GM20000 (cell line): ENCODE measurements around the gene LATS2.

Source experiments
- DNase-seq: peaks from one replicate; pipeline ENCODE4 v3.0.0; 2012; ENCODE audit warnings: low spot score
- TF ChIP-seq, protein P1 (sequence below): IDR thresholded peaks from 2 replicates; pipeline ENCODE4 v1.5.1; 2012; ENCODE audit warnings: mild to moderate bottlenecking, control low read depth; ENCODE audit errors: extremely low read depth, missing control alignments

LATS2 gene

DNA sequence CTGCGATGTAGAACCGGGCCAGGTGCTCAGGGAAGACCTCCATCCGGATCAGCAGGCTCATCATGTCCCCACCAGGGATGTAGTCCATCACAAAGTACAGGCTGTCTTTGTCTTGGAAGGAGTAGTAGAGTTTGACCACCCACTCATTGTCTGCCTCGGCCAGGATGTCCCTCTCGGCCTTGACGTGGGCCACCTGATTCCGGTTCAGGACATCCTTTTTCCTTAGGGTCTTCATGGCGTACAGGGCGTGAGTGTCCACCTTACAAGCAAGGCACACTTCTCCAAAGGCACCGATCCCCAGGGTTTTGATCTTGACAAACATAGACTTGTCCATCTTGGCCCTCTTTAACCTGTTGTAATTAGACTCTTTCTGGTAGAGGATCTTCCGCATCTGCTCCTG, 78.0 kb downstream of the LATS2 start:
- TF ChIP-seq, protein P1, sequence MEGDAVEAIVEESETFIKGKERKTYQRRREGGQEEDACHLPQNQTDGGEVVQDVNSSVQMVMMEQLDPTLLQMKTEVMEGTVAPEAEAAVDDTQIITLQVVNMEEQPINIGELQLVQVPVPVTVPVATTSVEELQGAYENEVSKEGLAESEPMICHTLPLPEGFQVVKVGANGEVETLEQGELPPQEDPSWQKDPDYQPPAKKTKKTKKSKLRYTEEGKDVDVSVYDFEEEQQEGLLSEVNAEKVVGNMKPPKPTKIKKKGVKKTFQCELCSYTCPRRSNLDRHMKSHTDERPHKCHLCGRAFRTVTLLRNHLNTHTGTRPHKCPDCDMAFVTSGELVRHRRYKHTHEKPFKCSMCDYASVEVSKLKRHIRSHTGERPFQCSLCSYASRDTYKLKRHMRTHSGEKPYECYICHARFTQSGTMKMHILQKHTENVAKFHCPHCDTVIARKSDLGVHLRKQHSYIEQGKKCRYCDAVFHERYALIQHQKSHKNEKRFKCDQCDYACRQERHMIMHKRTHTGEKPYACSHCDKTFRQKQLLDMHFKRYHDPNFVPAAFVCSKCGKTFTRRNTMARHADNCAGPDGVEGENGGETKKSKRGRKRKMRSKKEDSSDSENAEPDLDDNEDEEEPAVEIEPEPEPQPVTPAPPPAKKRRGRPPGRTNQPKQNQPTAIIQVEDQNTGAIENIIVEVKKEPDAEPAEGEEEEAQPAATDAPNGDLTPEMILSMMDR = no peak
- no peak for DNase-seq

DNA sequence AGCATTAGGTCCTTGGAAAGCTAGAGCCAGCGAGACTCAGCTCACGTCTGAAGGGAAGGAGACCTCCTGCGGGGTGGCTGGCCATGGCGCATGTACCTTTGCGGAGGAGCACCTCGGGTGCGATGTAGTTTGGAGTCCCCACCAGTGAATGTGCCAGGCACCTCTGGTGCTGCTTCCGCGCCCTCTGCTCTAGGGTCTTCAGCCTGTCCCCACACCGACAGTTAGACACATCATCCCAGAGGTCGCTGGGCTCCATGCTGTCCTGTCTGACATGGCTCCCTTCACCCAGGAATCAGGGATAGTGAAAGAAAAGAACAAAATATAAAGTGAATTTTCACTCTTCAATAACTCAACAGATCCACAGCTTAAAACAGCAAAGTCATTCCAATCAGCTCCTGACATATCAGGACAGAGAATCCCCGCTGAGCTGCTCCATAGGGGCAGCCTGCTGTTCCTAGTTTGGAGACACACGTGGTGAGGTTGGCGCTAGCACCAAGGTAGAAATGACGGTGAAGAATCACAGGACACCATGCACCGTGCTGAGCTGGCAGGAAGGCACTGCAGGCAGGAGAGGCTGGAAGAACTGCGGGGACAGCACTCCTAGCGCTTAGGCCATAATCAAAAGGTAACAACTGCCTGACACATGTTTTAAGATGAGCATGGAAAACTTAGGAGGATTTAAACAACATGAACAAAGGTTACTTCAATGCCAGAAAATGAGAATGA, 79.9 kb downstream of the LATS2 start:
- TF ChIP-seq, protein P1 = no peak
- DNase-seq = no peak

DNA sequence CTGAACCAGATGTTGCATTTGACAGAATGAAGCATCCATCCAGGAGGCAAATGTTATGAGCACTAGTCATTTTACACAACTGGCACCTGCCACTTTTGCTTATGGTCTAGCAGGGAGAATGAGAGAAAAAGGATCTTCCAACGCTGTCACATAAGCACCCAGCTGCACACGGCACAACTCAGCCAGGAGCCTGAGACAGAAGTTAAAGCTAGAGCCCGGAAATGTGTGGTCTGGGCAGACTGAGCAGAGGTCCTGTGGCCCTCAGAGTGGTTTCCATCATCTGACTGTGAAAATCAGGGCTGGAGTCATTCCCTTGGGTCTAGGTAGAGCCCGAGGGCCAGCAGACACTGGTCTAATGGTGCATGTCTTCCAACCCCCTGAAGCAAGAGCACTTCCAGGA, 80.5 kb downstream of the LATS2 start:
- DNase-seq = no peak
- TF ChIP-seq, protein P1 = no peak

DNA sequence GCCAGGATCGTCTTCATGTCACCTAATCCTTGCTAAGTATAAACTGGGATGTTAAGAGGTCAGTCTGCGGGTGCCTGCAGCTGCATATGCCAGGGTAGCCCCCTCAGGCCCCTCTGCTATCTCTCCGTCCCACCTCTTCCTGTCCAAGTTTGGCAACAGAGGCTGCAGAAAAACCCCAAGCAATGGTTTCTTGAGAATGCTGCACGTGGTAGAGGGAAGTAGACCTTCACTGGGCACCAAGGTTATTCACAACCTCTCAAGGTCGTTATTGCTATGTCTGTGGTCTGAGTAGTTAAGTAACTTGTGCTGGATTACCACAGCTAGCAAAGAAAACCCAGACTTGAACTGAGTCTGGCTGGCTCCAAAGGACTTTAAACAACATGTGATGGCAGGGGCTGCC, 81.0 kb downstream of the LATS2 start:
- DNase-seq = no peak
- TF ChIP-seq, protein P1 = no peak

DNA sequence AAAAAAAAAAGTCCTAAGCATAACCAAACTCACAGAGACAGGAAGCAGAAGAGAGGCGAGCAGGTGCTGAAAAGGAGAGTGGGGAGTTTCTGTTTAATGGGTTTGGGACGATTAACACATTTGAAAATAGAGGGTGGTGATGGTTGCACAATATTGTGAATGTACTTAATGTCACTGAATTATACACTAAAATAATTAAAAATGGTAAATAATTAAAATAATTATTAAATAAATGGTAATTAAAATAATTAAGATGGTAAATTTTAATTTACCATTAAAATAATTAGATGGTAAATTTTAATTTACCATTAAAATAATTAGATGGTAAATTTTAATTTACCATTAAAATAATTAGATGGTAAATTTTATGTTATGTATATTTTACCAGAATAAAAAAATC, 84.0 kb downstream of the LATS2 start:
- DNase-seq = no peak
- TF ChIP-seq, protein P1 = no peak

DNA sequence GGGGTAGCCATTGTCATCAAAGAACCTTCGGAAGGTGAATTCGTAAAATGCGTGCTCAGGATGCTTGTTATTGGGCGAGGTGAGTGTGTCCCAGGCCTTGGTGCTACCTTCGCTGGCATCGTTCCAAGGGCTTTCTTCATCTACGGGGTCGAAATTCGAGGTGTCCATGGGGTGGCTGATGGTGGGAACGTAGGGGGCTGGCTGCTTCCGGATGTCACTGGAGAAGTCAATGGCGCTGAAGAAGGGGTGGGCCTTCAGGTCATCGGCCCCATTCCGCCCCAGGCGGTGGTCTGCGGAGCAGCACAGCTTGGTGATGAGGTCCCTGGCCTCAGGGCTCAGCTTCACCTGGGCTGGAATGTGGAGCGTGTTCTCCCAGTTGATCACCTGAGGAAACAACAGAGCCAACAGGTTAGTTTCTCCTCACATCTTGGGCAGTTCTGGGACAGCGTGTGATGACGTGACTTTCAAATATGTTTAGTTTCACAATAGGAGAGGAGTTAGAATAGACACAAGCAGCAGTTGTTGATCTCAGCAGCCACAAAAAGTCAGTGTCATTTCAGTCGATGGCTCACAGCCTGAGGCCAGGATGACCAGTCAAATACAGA, 86.3 kb downstream of the LATS2 start:
- TF ChIP-seq, protein P1 = no peak

DNA sequence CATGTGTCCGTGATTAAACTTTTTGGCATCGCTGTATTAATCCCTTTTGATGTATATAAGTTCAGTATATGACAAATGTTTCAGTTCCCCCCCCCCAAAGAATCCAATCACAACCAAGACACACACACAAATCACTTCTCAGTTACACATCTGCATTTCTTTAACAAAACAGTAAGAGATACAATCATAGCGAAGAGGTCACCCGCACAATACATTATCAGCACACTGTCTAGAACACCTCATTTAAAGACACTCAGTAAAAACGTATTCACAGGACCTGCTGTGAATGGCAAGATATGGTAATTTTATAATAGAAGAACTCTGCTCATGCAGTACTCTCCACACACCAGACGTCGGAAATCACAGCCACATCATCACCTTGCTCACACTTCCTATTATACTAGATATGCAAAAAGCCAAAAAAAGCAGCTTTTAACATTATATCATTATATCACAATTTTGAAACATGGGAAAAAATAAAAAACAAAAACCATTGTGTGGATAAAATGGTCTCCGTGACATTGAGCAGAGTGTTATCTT, 87.4 kb downstream of the LATS2 start:
- DNase-seq = no peak
- TF ChIP-seq, protein P1 = no peak

More for the DNA sequence above, 86.3 kb downstream of the LATS2 start:
- no peak for DNase-seq
